CD4-positive, alpha-beta T cell treated with Interleukin-12 subunit alpha and Interleukin-12 subunit beta, for 1 hour (primary cell): ENCODE data around the gene PCBP3.
"Not testable (repeated sequence)": the region's sequence is repeated elsewhere in the genome, so short reads cannot be mapped to it uniquely, and the experiment has no call there.

Source experiments
- DNase-seq: peaks from one replicate; pipeline ENCODE4 v3.0.0-alpha.2; 2020

The PCBP3 gene

GRCh38 chr21:45613881-45614280, 29.6 kb upstream of the PCBP3 start:
- DNase-seq, result no peak

DNA sequence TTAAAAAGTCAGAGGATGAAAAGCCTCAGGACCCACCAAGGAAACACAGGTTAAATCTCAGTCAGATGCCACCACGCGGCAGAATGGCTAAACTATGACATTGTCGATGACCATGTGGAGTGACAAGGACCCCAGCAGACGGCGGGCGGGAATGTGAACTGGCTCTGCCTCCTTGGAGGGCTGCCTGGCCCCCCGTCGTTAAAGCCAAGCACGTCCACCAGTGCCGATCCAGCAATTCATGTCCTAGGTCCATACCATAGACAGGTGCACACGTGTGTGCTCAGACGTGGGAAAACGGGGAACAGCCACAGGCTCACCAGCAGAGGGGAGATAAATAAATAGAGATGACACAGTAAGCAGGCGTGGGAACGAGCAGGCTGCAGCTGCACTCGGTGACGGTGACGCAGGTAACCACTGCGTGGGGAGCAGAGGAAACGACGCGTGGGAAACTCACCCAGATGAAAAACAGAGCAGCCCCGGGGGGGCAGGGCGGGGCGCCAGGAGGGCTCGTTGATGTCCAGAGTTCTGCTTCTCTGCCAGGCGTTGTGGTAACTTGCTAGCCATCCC, 28.3 kb upstream of the PCBP3 start:
- peak; percentile 90 for DNase-seq

- DNase-seq, result no peak
Observed at GRCh38 chr21:45617021-45617921, 26.3 kb upstream of the PCBP3 start.

GRCh38 chr21:45618287-45618686, 25.2 kb upstream of the PCBP3 start:
- DNase-seq, result no peak

GRCh38 chr21:45618846-45619485, 24.6 kb upstream of the PCBP3 start:
- no peak for DNase-seq

- DNase-seq, result no peak
Observed at GRCh38 chr21:45620201-45620923, 23.2 kb upstream of the PCBP3 start.

GRCh38 chr21:45621435-45622331, 21.8 kb upstream of the PCBP3 start:
- DNase-seq, result not testable (repeated sequence)

GRCh38 chr21:45622416-45623097, 21.0 kb upstream of the PCBP3 start:
- DNase-seq, result no peak

- DNase-seq, result no peak
Observed at GRCh38 chr21:45623436-45623835, 20.1 kb upstream of the PCBP3 start.

- DNase-seq, result not testable (repeated sequence)
Observed at GRCh38 chr21:45626127-45626526, 17.4 kb upstream of the PCBP3 start.

DNA sequence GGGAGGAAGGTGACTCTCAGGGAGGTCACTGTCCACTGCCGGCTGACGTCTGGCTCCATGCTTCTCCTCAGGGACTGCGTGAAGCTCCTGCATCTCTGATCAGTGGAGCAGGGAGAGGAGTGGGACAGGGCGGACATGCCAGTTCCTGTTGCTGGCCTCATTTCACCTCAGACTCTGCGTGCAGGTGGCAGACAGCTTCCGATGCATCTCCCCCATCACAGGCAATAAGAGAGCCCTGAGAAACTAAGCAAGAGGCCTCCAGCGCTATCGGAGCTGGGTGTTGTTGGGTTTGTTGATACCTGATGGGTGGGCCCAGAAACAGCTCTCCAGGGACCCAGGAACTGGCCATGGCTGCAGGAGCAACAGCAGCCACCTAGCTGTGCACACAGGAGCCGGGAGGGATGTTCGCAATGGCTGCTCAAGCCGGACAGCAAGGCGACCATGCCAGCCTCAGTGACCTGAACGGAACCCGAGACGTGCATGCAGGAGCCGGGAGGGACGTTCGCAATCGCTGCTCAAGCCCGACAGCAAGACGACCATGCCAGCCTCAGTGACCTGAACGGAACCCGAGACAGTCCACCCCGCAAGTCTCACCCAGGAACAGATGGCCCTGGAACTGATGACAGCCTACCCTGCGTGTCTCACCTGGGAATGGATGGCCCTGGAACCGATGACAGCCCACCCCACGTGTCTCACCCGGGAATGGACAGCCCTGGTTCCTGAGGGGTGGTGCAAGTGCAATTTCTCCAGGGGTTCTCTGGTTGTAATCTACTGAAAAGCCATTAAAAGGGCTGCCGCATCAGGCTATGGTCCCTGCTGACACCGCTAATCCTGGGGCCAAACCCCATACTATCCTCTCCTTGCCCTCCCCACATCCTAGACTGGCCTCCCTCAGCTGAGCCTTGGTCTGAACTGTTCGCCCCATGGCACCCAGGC, 14.2 kb upstream of the PCBP3 start:
- DNase-seq, result no peak

DNA sequence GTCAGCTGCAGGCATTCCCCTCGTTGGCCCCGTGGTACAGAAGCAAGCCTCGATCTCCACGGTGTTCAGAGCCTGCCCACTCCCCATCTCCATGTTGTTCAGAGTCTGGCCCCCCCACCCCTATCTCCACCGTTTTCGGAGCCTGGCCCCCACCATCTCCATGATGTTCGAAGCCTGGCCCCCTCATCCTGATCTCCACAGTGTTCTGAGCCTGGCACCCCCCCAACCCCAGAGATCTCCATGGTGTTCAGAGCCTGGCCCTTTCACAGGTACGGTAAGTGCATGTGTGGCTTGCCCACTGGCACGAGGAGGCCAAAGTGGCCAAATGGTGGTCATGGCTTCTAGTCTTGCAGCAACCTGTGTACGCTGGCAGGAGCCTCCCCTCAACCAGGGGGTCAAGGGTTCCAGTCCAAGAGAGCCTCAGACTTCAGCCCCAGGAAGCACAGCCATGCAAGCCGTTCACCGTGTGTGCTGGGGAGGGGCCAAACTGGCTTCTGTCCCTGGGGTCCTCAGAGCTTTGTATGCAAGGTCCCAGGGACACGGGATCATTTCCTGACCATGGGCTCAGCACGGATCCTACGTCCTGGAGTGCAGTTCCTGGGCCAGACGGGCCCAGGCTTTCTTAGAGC, 13.3 kb upstream of the PCBP3 start:
- no peak for DNase-seq

DNA sequence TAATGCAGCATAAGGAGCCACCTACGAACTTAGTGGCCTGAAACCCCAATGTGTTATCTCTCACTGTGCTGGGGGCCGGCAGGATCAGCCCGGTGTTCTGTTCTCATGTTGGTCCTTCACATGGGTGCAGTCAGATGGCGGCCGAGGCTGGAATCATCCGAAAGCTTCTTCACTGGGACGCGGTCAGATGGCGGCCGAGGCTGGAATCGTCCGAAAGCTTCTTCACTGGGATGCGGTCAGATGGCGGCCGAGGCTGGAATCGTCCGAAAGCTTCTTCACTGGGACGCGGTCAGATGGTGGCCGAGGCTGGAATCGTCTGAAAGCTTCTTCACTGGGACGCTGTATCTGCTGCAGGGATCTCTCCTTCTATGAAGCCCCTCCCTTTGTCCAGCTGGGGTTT, 12.6 kb upstream of the PCBP3 start:
- no peak for DNase-seq

DNA sequence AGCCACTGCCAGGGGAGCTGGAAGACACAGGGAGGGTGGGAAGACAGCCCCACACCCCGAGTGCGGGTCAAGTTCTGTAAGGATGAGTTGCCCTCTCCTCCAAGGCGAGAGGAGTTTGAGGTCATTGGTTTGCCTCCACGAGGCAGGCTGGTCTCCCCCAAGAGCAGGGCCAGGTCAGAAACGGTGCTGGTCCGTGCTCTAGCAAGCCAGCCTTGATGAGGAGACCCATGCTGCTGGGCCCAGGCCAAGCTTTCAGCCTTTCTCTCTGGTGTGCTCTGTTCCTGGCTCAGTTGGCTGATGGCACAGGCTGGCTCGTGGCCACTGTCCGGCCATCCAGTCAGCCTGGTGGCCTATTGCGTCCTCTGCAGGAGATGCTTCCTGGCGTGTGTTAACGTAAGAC, 12.0 kb upstream of the PCBP3 start:
- no peak for DNase-seq

DNA sequence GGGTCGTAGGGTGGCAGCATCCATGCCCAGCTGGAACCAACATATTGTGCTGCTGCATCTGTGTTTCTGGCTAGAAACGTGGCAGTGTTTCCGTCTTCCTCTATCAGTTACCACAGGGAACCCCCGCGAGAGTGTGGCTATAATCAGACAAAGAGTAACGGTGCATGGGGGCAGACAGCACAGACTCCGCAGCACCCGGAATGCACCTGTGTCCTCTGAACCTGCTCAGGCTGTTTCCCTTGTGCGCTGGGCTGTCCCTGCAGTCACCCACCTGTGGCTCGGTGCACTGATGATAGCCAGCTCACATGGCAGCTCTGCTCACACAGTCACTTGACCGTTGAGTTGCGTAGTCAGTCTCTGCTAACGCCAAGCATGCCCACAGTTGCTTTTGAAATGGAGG, 11.4 kb upstream of the PCBP3 start:
- DNase-seq, result no peak

GRCh38 chr21:45632637-45633251, 10.8 kb upstream of the PCBP3 start:
- no peak for DNase-seq

GRCh38 chr21:45634511-45635183, 8.9 kb upstream of the PCBP3 start:
- no peak for DNase-seq

GRCh38 chr21:45635271-45636151, 8.0 kb upstream of the PCBP3 start:
- DNase-seq, result no peak
